AG04450 (cell line): ENCODE results near the gene RC3H1. TPM values are rescaled to one million over a fixed set of nuclear protein-coding genes. Genes with fewer than 3 reads are reported as not detected.
"Not testable (repeated sequence)": the region's sequence is repeated elsewhere in the genome, so short reads cannot be mapped to it uniquely, and the experiment has no call there.

Experiments
- CTCF ChIA-PET: fragments of 300-600, 350-600 bp; formaldehyde crosslinking; extraction: SDS; loops from one replicate; lab custom pipeline; 2022; ENCODE audit warnings: antibody characterized with exemption, inconsistent platforms; lab: Charles Lee
- POLR2A ChIA-PET: fragments of 350-600 bp; formaldehyde crosslinking; extraction: SDS; loops from one replicate; lab custom pipeline; 2021; ENCODE audit warnings: antibody characterized with exemption, inconsistent platforms; lab: Yijun Ruan, JAX
- DNase-seq: peaks from one replicate; pipeline ENCODE4 v3.0.0-alpha.2; 2011; ENCODE audit warnings: low read depth, low spot score
- H3K27ac ChIP-seq: one replicate; pipeline ENCODE4 v1.5.1; 2012; ENCODE audit warnings: low read depth, low read length, control low read depth
- H3K27me3 ChIP-seq: one replicate; pipeline ENCODE4 v1.6.0; 2012; ENCODE audit warnings: low read length; ENCODE audit not compliant: control insufficient read depth, insufficient read depth
- H3K4me3 ChIP-seq: 2 replicates; pipeline ENCODE4 v1.5.1; 2011; ENCODE audit warnings: mild to moderate bottlenecking, low read depth, low read length, control low read depth
- H3K9me3 ChIP-seq: 2 replicates; pipeline ENCODE4 v1.5.1; 2012; ENCODE audit warnings: low read length; ENCODE audit not compliant: control insufficient read depth, insufficient read depth
- CTCF ChIP-seq: IDR thresholded peaks from 2 replicates; pipeline ENCODE4 v1.5.1; 2011; ENCODE audit warnings: low read depth, low read length, control low read depth, inconsistent platforms
- polyA plus RNA-seq: library from polyadenylated mRNA; depleted of rRNA; stranded (reverse); fragments of >200 nt; gene quantifications from 2 replicates; pipeline ENCODE4 v1.2.3, GENCODE V29; 2011

The RC3H1 gene
- polyA plus RNA-seq, 1 experiment = 13.9 TPM

- DNase-seq = no peak
- Histone ChIP-seq H3K4me3 (no peak overlapping the region), H3K27ac (no peak overlapping the region), H3K27me3 (no peaks in the 10 kb centered on the region), H3K9me3 (no peaks in the 10 kb centered on the region)
- POLR2A ChIA-PET = no interaction called here
- no peak for TF ChIP-seq CTCF
- CTCF ChIA-PET = no interaction called here
Observed at GRCh38 chr1:173970252-173970651, 51.9 kb downstream of the RC3H1 start.

GRCh38 chr1:173965896-173966295 lies 56.3 kb downstream of the RC3H1 start:
- DNase-seq, POLR2A ChIA-PET, CTCF ChIA-PET, H3K4me3 ChIP-seq, H3K9me3 ChIP-seq, H3K27me3 ChIP-seq, H3K27ac ChIP-seq: not testable (repeated sequence)

- Histone ChIP-seq H3K27ac (no peak overlapping the region), H3K4me3 (no peak overlapping the region), H3K9me3 (no peaks in the 10 kb centered on the region), H3K27me3 (no peaks in the 10 kb centered on the region)
- POLR2A ChIA-PET = no interaction called here
- no peak for DNase-seq
- CTCF ChIA-PET = no interaction called here
- TF ChIP-seq CTCF = no peak
Observed at GRCh38 chr1:173963477-173963876, 58.7 kb downstream of the RC3H1 start.

GRCh38 chr1:173960625-173961024 lies 61.5 kb downstream of the RC3H1 start:
- no peak overlapping the region for H3K27ac ChIP-seq
- H3K27me3 ChIP-seq = no peaks in the 10 kb centered on the region
- POLR2A ChIA-PET = interaction anchor here (0.6 kb wide), 1 partner anchor 8 kb away, joined by 4 read pairs; no protein-coding TSS in a partner anchor
- no peaks in the 10 kb centered on the region for H3K9me3 ChIP-seq
- H3K4me3 ChIP-seq = no peak overlapping the region
- CTCF ChIA-PET = interaction anchor here (0.7 to 1.1 kb wide), 2 partner anchors 23 to 1216 kb away, joined by 4 to 8 read pairs; no protein-coding TSS in a partner anchor
- TF ChIP-seq CTCF = no peak
- DNase-seq = no peak

- Histone ChIP-seq H3K27ac (no peak overlapping the region), H3K9me3 (no peaks in the 10 kb centered on the region), H3K27me3 (no peaks in the 10 kb centered on the region), H3K4me3 (no peak overlapping the region)
- no peak for DNase-seq
- POLR2A ChIA-PET = no interaction called here
- no peak for TF ChIP-seq CTCF
- CTCF ChIA-PET = interaction anchor here (1.1 kb wide), 1 partner anchor 534 kb away, joined by 4 read pairs; no protein-coding TSS in a partner anchor
Observed at GRCh38 chr1:173954179-173954578, 68.0 kb downstream of the RC3H1 start.
